Aorta (tissue), 5 donors: ENCODE results near the gene STX17. TPM values are rescaled to one million over a fixed set of nuclear protein-coding genes. Genes with fewer than 3 reads are reported as not detected.
"Not testable (repeated sequence)": the region's sequence is repeated elsewhere in the genome, so short reads cannot be mapped to it uniquely, and the experiment has no call there.

ENCODE experiments used
- ATAC-seq: fragments of 200-7000 bp; cut with Tn5 transposase; one replicate; pipeline ENCODE4 v1.9.1; 2022; ENCODE audit warnings: moderate library complexity; ENCODE audit not compliant: low FRiP score
- DNase-seq, 2 donors: peaks; one replicate each; pipeline ENCODE4 v3.0.0-alpha.2; 2020
- H3K27ac ChIP-seq, 2 donors: one replicate each; pipeline ENCODE4 v1.5.1; 2013; ENCODE audit warnings: low read length in 2 of 2, mild to moderate bottlenecking in 2 of 2, moderate library complexity in 2 of 2, control low read depth in 1 of 2, inconsistent platforms in 1 of 2, low read depth in 1 of 2
- H3K27me3 ChIP-seq, 2 donors: one replicate each; pipeline ENCODE4 v1.6.1; 2013; ENCODE audit warnings: control low read depth in 1 of 2, low read length in 1 of 2, mild to moderate bottlenecking in 1 of 2, moderate library complexity in 1 of 2; ENCODE audit not compliant: insufficient read depth in 2 of 2, control insufficient read depth in 1 of 2
- H3K36me3 ChIP-seq, 2 donors: one replicate each; pipeline ENCODE4 v1.6.1; 2013; ENCODE audit warnings: control low read depth in 1 of 2, low read length in 1 of 2, mild to moderate bottlenecking in 1 of 2; ENCODE audit not compliant: insufficient read depth in 2 of 2, control insufficient read depth in 1 of 2
- H3K4me1 ChIP-seq, 2 donors: one replicate each; pipeline ENCODE4 v1.6.1; 2013; ENCODE audit warnings: low read length in 2 of 2, control low read depth in 1 of 2, mild to moderate bottlenecking in 1 of 2, moderate library complexity in 1 of 2; ENCODE audit not compliant: insufficient read depth in 2 of 2, control insufficient read depth in 1 of 2
- H3K4me3 ChIP-seq, 2 donors: one replicate each; pipeline ENCODE4 v1.5.1; 2013; ENCODE audit warnings: low read length in 2 of 2, control low read depth in 1 of 2, mild to moderate bottlenecking in 1 of 2
- H3K9me3 ChIP-seq: one replicate; pipeline ENCODE4 v1.6.1; 2013; ENCODE audit warnings: mild to moderate bottlenecking, low read length; ENCODE audit not compliant: control insufficient read depth
- WGBS, 2 donors: extraction: QIAGEN DNeasy Blood & Tissue Kit; methylation state at CpG; one replicate each; pipeline ENCODE4 v1.1.7; 2013; 5-methylcytosine and 5-hydroxymethylcytosine counted together
- intact Hi-C, 2 donors: fragments of 100-400 bp; cut with DNase I; formaldehyde crosslinking; loops; one replicate each; pipeline versions ENCODE4 v1.14.2 to v1.15.0; 2022
- polyA plus RNA-seq, 2 donors: library from polyadenylated mRNA; stranded (reverse); fragments of 200-250 nt; gene quantifications; one replicate each; pipeline ENCODE4 v1.2.3, GENCODE V29; 2013
- total RNA-seq, 2 donors: library from RNA; stranded (reverse); fragmentation: NEBNext Ultra II Directional; extraction: Animal tissue kit (Norgen Biotek cat#: 25700); gene quantifications; one replicate each; pipeline ENCODE4 v1.2.1, GENCODE V29; 2021
- donor health status: healthy with polysubstance abuse.
- donor health status: Bipolar disorder and iron deficiency.
- donor health status: DM: no; HTN: no; CAD: no.
- donor health status: DM: no; HTN: no; CAD: no.
- donor health status: DM: yes; HTN: yes; CAD: no.

STX17 gene
- total and polyA plus RNA-seq, 4 donors = 9.8 to 47.5 (median 22.1) TPM

DNA sequence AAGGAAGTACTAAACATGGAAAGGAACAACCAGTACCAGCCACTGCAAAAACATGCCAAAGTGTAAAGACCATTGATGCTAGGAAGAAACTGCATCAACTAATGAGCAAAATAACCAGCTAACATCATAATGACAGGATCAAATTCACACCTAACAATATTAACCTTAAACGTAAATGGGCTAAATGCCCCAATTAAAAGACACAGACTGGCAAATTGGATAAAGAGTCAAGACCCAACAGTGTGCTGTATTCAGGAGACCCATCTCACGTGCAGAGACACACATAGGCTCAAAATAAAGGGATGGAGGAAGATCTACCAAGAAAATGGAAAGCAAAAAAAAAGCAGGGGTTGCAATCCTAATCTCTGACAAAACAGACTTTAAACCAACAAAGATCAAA lies 84.1 kb downstream of the STX17 start:
- H3K27me3 ChIP-seq, H3K4me1 ChIP-seq, H3K4me3 ChIP-seq, intact Hi-C loops, DNase-seq, H3K27ac ChIP-seq, H3K9me3 ChIP-seq, H3K36me3 ChIP-seq, ATAC-seq: not testable (repeated sequence)
- WGBS, 2 donors = 92 to 93% methylated on average over 2 of the region's 2 CpGs

DNA sequence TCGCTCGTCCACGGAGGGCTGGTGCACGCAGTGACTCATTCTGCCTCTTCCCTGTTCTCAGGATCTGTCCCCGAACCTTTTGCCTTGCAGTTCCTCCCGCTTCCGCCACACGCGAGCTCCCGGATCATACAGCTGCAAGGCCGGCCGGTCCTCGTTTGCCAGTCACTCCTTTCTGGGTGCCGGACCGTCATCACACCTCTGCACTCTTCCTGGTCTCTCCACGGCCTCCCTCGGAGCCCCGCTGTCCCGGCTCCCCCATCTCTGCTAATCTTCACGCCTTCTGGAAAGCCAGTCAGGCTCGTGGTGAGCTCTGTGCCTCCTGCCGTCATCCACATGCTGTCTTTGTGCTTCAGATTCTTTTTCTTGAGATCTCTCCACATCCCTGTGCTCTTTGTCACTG lies 91.8 kb downstream of the STX17 start:
- DNase-seq (no peak), ATAC-seq (no peak)
- H3K4me1 ChIP-seq = no peaks in the 10 kb centered on the region
- intact Hi-C loops = no loop called here
- H3K9me3 ChIP-seq = no peaks in the 10 kb centered on the region
- 90 to 93% methylated on average over 22 of the region's 22 CpGs for WGBS, 2 donors
- no peak overlapping the region for H3K4me3 ChIP-seq
- no peaks in the 10 kb centered on the region for H3K27me3 ChIP-seq
- H3K27ac ChIP-seq = no peak overlapping the region
- peaks cover 0 to under 1% of the 10 kb centered on the region in 2 donors for H3K36me3 ChIP-seq

- no peak for DNase-seq
- H3K36me3 ChIP-seq = peaks cover 0 to 2% of the 10 kb centered on the region in 2 donors
- H3K9me3 ChIP-seq = no peaks in the 10 kb centered on the region
- no peaks in the 10 kb centered on the region for H3K27me3 ChIP-seq
- no peak overlapping the region for H3K4me3 ChIP-seq
- intact Hi-C loops = no loop called here
- H3K4me1 ChIP-seq = no peaks in the 10 kb centered on the region
- WGBS, 2 donors = 94 to 97% methylated on average over 23 to 26 of the region's 26 CpGs
- no peak for ATAC-seq
- H3K27ac ChIP-seq = no peak overlapping the region
These were observed 92.4 kb downstream of the STX17 start for GRCh38 chr9:99998866-99999265.

DNA sequence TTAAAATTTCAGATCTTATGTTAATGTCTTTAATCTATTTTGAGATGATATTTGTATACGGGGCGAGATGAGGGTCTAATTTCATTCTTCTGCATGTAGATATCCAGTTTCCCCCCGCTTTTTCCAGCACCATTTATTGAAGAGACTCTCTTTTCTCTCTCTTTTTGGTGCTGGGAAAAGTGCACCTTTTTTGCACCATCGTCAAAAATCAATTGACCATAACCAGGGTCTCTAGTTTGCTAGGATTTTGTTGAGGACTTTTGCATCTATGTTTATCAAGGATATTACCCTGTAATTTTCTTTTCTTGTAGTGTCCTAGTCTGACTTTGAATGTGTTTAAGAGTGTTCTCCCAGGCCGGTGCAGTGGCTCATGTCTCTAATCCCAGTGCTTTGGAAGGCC lies 93.3 kb downstream of the STX17 start:
- Histone ChIP-seq H3K27me3 (no peaks in the 10 kb centered on the region), H3K36me3 (peaks cover 3 to 8% of the 10 kb centered on the region in 2 donors), H3K4me3 (no peak overlapping the region), H3K9me3 (no peaks in the 10 kb centered on the region), H3K27ac (no peak overlapping the region), H3K4me1 (no peaks in the 10 kb centered on the region)
- WGBS, 2 donors = 99% methylated on average over 5 of the region's 5 CpGs
- intact Hi-C loops = loop anchor here in 1 of 2 donors (10.0 kb wide), 1 partner anchor 195 kb away; no protein-coding TSS in a partner anchor
- ATAC-seq (no peak), DNase-seq (no peak)

GRCh38 chr9:100011062-100011681 lies 104.7 kb downstream of the STX17 start:
- Histone ChIP-seq H3K27me3 (no peaks in the 10 kb centered on the region), H3K36me3 (peaks cover 0 to 2% of the 10 kb centered on the region in 2 donors), H3K4me3 (no peak overlapping the region), H3K9me3 (no peaks in the 10 kb centered on the region), H3K27ac (no peak overlapping the region), H3K4me1 (no peaks in the 10 kb centered on the region)
- DNase-seq (no peak), ATAC-seq (no peak)
- intact Hi-C loops = loop anchor here in 1 of 2 donors (10.0 kb wide), 1 partner anchor 806 kb away; no protein-coding TSS in a partner anchor
- 66 to 71% methylated on average over 1 of the region's 1 CpG for WGBS, 2 donors

DNA sequence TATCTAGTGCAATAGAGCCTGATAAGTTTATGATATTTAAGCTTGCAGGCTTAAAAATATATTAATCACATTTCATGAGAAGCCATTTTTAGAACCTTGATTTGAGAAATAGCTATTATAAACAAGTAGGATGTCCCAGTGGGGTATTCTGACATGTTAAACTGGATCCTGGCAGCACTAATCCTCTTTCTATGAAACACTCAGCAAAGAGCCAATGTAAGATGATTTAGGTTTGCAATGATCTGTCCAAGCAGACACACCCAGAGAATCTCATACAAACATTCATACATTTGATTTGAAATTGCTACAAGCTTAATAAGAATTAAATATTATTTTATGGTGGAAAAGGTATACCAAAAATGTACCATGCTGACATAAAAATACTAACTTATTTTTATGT lies 105.8 kb downstream of the STX17 start:
- no peaks in the 10 kb centered on the region for H3K27me3 ChIP-seq
- no peak for ATAC-seq
- H3K27ac ChIP-seq = no peak overlapping the region
- no peaks in the 10 kb centered on the region for H3K9me3 ChIP-seq
- H3K4me1 ChIP-seq = no peaks in the 10 kb centered on the region
- intact Hi-C loops = loop anchor here in 1 of 2 donors (10.0 kb wide), 1 partner anchor 807 kb away; no protein-coding TSS in a partner anchor
- no peak overlapping the region for H3K4me3 ChIP-seq
- peaks cover 0 to 2% of the 10 kb centered on the region in 2 donors for H3K36me3 ChIP-seq
- no peak for DNase-seq

GRCh38 chr9:100013573-100013972 lies 107.1 kb downstream of the STX17 start:
- ATAC-seq (no peak), DNase-seq (no peak)
- Histone ChIP-seq H3K4me3 (no peak overlapping the region), H3K27me3 (no peaks in the 10 kb centered on the region), H3K4me1 (no peaks in the 10 kb centered on the region), H3K36me3 (peaks cover 0 to 2% of the 10 kb centered on the region in 2 donors), H3K27ac (no peak overlapping the region), H3K9me3 (no peaks in the 10 kb centered on the region)
- intact Hi-C loops = loop anchor here in 1 of 2 donors (10.0 kb wide), 1 partner anchor 809 kb away; no protein-coding TSS in a partner anchor
- WGBS, 2 donors = 86 to 87% methylated on average over 2 of the region's 2 CpGs

DNA sequence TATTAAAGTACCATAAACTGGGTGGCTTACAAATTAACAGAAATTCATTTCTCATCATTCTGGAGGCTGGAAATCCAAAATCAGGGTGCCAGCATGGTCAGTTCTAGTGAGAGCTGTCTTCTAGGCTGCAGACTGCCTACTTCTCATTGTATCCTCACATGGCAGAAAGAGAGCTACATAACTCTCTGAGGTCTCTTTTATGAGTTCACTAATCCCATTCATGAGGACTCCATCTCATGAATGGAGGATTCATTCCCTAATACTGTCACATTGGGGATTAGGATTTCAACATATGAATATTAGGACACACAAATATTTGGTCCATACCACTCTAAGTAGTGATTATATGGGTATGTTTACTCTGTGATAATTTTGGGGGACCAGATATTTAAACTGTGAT lies 108.4 kb downstream of the STX17 start:
- H3K27me3 ChIP-seq = no peaks in the 10 kb centered on the region
- ATAC-seq (no peak), DNase-seq (no peak)
- H3K9me3 ChIP-seq = no peaks in the 10 kb centered on the region
- no peak overlapping the region for H3K27ac ChIP-seq
- intact Hi-C loops = loop anchor here in 1 of 2 donors (10.0 kb wide), 1 partner anchor 810 kb away; no protein-coding TSS in a partner anchor
- peaks cover 0 to 2% of the 10 kb centered on the region in 2 donors for H3K36me3 ChIP-seq
- H3K4me3 ChIP-seq = no peak overlapping the region
- no peaks in the 10 kb centered on the region for H3K4me1 ChIP-seq

DNA sequence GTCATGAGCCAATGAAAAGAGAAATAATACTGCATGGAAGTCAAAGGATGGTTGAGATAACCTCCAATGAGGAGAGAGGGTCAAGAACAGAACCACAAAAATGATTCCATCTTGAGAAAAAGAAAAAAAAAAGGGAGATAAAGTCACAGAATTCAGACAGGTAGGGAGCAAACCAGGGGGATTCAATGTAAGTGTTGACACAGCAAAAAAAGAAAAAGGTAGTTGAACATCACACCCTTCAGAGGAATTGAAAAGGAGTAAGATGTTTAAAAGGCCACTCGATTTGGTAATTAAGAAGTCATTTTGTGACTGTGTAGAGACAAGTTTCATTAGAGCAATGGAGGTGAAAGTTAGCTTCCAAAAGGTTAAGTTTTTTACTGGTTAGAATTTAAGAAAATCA lies 113.1 kb downstream of the STX17 start:
- peaks cover 3 to 5% of the 10 kb centered on the region in 2 donors for H3K36me3 ChIP-seq
- H3K27ac ChIP-seq = no peak overlapping the region
- no peaks in the 10 kb centered on the region for H3K9me3 ChIP-seq
- ATAC-seq (no peak), DNase-seq (no peak)
- no peak overlapping the region for H3K4me3 ChIP-seq
- 96 to 100% methylated on average over 1 of the region's 1 CpG for WGBS, 2 donors
- no peaks in the 10 kb centered on the region for H3K27me3 ChIP-seq
- intact Hi-C loops = loop anchor here in 1 of 2 donors (10.0 kb wide), 1 partner anchor 815 kb away; no protein-coding TSS in a partner anchor
- H3K4me1 ChIP-seq = no peaks in the 10 kb centered on the region
